HPDE6-E6E7 (cell line): ENCODE measurements around the gene STRBP.
A peak's percentile ranks its signal among the peaks of the same experiment; 100 is the strongest.

Source experiments
- DNase-seq: peaks from one replicate; pipeline ENCODE4 v3.0.0; 2011; ENCODE audit warnings: missing footprints; ENCODE audit errors: extremely low spot score

STRBP gene

GRCh38 chr9:123131993-123132392, 136.4 kb downstream of the STRBP start:
- no peak for DNase-seq

DNA sequence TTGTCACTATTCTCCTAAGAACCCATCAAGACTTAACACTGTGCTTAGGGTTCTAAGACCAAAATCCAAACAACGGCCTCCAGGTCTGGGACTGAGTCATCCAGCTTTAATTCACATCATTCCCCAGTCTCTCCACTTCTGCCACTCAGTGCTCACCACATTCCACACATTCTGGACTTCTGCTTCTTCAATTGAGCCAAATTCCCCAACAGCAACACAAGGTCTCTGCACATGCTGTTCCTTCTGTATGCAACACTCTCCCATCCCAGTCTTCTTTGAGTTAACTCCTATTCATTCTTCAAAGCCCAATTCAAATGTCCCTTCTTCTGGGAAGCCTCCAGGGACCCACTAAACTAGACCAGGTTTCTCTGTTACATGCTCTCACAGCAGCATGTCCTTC, 137.1 kb downstream of the STRBP start:
- no peak for DNase-seq

DNA sequence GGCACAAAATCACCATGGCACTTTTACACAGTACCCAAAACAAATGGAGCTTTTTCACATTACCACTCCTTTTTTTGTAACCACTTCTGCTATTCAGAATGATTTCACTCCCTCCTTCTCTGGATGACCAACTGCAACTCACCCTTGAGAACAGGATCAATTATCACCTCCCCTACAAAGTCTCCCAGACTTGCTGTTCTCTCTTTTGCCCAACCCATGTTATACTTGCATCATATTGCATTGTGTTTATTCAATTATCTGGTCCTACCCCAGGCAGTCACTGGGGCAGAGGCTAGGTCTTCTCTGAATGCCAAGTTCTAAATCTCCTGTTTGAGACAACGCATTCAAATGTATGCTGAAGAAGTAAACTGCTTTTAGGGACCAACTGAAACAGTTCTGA, 139.0 kb downstream of the STRBP start:
- DNase-seq: no peak

DNA sequence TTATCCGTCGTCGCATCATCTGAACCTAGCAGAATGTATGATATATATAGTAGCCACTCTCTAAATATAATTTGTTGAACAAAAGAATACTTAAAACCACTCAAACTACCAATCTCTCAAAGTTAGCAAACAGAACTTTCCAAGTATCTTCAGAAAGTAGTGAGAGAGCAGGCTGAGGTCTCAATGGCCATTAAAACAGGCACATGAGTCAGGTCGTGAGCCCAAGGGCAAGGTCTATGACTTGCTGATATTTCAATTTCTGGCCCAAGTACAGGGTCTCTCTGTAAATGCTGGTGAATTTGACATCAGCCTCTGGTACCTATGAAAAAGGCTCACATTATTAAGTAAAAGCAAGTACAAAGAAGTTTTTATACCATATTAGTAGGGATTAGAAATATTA, 139.8 kb downstream of the STRBP start:
- DNase-seq: no peak

- no peak for DNase-seq
Observed at GRCh38 chr9:123127512-123128075, 140.8 kb downstream of the STRBP start.

- no peak for DNase-seq
Observed at GRCh38 chr9:123121457-123121856, 146.9 kb downstream of the STRBP start.

DNA sequence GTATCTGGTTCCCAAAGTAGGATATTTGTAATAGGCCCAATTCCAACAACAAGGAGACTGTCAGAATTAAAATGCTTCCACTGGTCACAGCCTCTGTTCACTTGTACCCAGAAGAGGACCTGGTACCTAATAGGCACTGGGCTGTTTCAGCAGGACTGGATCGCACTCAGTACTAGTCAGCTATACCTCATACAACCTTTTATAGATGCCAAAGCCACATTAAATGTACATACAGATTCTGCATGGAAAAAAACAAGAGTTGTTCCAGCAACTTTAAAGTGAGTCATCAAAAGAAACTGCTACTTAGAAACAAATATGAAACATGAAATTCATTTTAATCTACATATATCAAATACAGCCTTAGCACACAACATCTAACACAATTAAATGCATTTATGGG, 147.4 kb downstream of the STRBP start:
- DNase-seq: no peak

DNA sequence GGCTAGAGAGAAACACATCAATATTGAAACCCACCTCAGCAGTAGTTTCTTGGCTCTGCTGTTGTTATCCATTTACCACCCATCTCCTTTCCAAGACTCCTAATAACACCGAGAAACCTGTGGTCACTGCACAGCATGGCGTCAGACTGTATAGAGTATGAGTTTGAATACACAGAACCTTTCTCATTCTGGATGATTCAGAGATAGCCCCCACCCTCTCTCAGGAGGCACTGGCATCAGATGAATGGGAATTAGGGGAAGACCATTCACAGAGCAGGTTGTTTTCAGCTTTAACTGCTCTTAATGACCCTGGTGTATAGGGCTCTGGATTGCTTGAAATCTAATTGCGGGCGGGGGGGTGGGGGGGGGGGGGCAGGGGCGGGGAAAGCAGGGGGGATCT, 148.3 kb downstream of the STRBP start:
- DNase-seq: no peak

DNA sequence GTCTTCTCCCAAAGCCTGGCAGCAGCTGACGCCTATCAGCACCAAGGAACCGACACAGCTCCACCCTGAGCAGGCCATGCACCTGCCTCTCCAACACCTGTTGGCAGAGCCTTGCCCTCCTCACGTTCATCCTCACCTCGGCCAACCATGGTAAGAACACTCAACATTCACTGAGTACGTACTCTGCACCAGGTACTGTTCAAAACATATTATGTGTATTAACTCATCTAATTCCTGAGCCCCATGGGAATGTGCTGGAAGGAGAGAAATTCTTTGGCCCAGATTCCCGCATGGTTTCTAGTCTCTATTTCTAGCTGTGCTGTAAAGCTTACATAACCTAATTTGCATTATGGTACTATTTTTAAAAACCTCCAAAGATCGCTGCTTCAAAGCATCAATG, 148.8 kb downstream of the STRBP start:
- DNase-seq: no peak

GRCh38 chr9:123116036-123116435, 152.3 kb downstream of the STRBP start:
- no peak for DNase-seq

- DNase-seq: no peak
Observed at GRCh38 chr9:123115146-123115913, 153.1 kb downstream of the STRBP start.

DNA sequence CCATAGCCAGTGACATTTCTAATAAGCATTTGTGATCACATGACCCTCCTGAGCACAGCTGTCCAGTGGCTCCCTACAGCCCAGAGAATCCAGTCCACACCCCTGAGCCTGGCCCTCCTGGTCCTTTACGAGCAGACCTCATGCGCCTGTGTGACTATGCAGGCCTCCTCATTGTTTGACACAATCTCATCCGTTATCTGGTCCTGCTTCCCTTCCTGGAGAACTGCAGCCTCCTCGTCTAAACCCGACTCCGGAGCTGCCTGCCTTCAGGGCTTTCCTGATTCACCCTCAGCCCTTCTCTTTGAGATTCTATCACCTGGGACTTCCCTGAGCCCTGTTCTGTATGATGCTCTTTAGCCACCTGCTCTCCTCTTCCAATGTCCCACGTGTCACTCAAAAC, 155.2 kb downstream of the STRBP start:
- no peak for DNase-seq

GRCh38 chr9:123112015-123112975, 156.1 kb downstream of the STRBP start:
- DNase-seq: peak; percentile 66

GRCh38 chr9:123111427-123112014, 156.9 kb downstream of the STRBP start:
- DNase-seq: no peak

GRCh38 chr9:123109540-123110279, 158.7 kb downstream of the STRBP start:
- DNase-seq: no peak

DNA sequence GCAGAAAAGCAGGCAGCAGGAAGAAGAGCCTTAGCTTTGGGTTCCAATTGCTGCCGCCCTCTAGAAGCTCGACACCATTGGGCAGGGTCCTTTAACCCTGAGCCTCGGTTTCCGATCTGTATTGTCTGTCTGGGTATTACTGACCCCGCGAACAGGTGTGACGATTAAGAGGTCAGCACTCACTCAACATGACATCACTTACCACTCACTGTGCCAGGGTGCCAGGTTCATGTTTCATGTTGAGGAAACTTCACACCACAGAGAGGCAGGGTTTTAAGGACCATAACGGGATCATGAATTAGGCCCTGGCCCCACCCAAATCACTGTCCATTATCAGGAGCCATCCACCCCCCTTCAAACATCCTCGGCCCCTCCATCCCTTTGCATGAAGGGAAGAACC, 159.4 kb downstream of the STRBP start:
- no peak for DNase-seq

DNA sequence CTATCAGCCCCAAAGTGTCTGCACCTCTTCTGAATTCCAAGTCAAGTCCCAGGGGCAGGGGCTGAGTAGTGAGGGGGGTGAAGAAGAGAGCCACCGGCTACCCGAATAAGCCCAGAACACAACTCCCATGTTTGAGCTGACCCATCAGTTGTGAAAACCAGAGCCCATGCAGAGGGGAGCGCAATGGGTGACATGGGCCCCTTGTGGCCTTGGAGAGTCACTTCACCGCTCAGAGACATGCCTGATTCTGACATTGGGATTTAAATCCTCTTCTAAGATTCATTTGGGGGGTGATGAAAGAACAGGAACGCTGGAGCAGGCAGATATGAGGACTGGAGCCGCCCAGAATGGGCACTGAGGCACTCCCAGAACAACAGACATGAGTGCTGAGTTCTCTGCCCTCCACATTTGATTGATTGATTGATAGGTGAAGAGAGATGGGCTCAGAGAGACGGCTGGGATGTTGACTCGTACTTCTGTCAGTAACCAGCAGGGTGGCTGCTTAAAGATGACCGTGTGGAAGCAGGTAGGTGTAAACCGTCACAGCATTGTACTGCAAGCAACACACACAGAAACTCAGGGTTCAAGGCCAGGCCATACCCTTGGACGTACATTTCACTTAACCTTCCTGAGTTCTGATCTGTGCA, 160.6 kb downstream of the STRBP start:
- no peak for DNase-seq

DNA sequence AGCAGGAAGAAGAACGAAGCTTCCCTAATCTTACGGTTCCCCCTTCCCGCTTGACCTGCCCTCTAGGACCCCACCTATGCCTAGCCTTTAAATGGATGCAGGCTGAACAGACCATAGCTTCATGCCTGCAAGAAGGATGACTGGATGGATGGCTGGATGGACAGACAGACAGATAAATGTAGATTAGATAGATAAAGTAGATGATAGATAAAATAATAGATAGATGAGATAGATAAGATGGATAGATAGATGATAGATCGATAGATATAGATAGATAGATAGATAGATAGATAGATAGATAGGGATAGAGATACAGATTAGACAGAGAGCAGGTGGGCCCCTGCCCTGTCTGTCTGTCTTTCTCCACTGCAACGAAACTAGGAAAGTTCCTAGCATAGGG, 162.9 kb downstream of the STRBP start:
- DNase-seq: no peak

DNA sequence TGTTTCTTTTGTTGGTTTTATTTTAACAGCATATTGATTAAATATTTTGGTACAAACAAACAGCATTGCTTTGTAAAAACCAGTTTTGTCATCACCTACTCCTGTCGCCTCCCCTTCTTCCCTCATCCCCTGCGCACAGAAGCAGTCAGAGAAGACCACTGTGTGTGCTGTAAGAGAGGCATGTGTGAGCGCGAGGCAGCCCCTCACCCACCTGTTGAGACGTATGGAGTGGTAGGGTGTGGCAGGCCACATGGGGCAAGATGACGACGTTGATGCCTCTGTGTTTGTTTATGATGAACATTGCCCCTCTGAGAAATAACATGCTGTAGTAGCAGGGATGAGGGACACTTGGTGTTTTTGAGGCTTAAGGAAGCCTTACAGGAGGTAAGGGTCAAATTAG, 163.6 kb downstream of the STRBP start:
- DNase-seq: no peak

GRCh38 chr9:123102375-123103113, 165.8 kb downstream of the STRBP start:
- DNase-seq: peak; percentile 26
